DOHH2 (cell line): ENCODE measurements around the gene C19orf81.

Experiments used
- CTCF ChIP-seq: fragments of 200-600 bp; sonication (generic); IDR thresholded peaks from one replicate; pipeline ENCODE4 v1.5.1; 2014; ENCODE audit warnings: antibody characterized with exemption, mild to moderate bottlenecking, low read depth, low read length; ENCODE audit not compliant: poor library complexity, severe bottlenecking
- EZH2phosphoT487 ChIP-seq: fragments of 200-600 bp; sonication (generic); IDR thresholded peaks from 2 replicates; pipeline ENCODE4 v1.6.1; 2017; ENCODE audit warnings: borderline replicate concordance, mild to moderate bottlenecking, antibody characterized with exemption, low read length, moderate library complexity, mixed read lengths

- TF ChIP-seq CTCF (no peak), EZH2phosphoT487 (no peak)
Observed at GRCh38 chr19:50702158-50702870, 53.1 kb downstream of the C19orf81 start.
